ENCODE measurements around the gene CASP1.

DNA sequence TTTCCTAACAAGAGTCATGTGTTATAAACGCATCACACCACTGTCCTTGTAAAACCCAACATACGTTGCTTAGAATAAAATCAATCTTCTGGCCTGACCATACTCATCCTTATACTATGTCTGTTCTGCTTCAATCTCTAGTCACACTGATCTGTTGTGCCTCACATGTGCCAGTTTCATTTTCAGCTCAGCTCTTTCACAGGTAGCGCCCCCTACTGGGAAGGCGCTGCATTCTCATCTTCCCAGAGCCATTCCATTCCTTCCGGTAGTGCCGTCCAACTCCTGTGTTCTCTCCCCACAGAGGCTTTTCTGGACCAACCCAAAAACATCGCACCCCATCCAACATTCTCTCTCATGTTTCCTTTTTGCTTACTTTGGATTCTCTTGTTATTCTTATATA, 34.1 kb downstream of the CASP1 start:
- TF ChIP-seq, protein P1, sequence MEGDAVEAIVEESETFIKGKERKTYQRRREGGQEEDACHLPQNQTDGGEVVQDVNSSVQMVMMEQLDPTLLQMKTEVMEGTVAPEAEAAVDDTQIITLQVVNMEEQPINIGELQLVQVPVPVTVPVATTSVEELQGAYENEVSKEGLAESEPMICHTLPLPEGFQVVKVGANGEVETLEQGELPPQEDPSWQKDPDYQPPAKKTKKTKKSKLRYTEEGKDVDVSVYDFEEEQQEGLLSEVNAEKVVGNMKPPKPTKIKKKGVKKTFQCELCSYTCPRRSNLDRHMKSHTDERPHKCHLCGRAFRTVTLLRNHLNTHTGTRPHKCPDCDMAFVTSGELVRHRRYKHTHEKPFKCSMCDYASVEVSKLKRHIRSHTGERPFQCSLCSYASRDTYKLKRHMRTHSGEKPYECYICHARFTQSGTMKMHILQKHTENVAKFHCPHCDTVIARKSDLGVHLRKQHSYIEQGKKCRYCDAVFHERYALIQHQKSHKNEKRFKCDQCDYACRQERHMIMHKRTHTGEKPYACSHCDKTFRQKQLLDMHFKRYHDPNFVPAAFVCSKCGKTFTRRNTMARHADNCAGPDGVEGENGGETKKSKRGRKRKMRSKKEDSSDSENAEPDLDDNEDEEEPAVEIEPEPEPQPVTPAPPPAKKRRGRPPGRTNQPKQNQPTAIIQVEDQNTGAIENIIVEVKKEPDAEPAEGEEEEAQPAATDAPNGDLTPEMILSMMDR (IDR thresholded peaks at IDR 0.05; ENCODE audit: low read length): peak; percentile 92
- TF ChIP-seq EZH2 (optimal IDR thresholded peaks at IDR 0.05; ENCODE audit: low read depth, low read length): no peak
